WI38 (cell line): ENCODE measurements around the gene CCDC170.

Source experiments
- H3K4me3 ChIP-seq: 2 replicates; pipeline ENCODE4 v1.5.1; 2011; ENCODE audit warnings: low read depth, mild to moderate bottlenecking, control low read depth, low read length
- TF ChIP-seq, protein P1 (sequence below): IDR thresholded peaks from 2 replicates; pipeline ENCODE4 v1.5.1; 2012; ENCODE audit warnings: low read depth, mild to moderate bottlenecking, control low read depth, low read length

The CCDC170 gene

DNA sequence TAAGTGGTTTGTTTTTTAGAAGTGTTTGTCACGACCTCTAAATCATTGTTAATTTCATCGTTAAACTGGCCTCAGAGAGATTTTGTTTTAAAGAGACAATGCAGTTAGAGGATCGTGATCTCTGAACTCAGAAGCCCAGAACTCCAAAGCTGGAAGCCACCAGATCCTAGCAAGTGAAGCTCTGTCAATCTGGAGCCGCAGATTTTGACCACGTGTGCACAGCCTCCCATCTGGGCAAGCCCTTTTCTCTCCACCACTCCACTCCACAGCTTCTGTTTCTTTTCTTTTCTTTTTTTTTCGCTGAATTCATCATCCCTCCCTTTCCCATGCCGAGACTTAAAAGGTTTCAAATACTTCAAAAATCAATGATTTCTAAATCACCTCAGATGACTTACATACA lies 171.5 kb downstream of the CCDC170 start:
- no peak overlapping the region for H3K4me3 ChIP-seq
- TF ChIP-seq, protein P1, sequence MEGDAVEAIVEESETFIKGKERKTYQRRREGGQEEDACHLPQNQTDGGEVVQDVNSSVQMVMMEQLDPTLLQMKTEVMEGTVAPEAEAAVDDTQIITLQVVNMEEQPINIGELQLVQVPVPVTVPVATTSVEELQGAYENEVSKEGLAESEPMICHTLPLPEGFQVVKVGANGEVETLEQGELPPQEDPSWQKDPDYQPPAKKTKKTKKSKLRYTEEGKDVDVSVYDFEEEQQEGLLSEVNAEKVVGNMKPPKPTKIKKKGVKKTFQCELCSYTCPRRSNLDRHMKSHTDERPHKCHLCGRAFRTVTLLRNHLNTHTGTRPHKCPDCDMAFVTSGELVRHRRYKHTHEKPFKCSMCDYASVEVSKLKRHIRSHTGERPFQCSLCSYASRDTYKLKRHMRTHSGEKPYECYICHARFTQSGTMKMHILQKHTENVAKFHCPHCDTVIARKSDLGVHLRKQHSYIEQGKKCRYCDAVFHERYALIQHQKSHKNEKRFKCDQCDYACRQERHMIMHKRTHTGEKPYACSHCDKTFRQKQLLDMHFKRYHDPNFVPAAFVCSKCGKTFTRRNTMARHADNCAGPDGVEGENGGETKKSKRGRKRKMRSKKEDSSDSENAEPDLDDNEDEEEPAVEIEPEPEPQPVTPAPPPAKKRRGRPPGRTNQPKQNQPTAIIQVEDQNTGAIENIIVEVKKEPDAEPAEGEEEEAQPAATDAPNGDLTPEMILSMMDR = no peak

DNA sequence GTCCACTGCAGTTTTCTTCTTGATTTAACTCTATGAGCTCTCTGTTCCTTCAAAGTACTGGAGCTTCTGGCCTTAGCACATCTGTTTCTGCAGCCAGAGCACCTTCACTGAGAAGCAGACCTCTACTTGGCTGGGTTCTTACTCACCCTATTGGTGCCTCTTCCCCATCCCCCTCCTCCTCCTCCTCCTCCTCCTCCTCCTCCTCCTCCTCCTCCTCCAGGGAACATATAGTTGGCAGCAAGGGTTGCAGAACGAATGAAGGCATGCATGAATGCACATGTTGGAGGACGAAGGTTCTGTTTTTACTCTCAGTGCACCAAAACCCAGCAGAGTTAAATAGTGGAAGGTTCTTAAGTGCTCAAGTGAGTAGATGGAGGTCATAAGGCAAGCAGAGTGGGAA lies 172.7 kb downstream of the CCDC170 start:
- TF ChIP-seq, protein P1 = no peak
- no peak overlapping the region for H3K4me3 ChIP-seq

DNA sequence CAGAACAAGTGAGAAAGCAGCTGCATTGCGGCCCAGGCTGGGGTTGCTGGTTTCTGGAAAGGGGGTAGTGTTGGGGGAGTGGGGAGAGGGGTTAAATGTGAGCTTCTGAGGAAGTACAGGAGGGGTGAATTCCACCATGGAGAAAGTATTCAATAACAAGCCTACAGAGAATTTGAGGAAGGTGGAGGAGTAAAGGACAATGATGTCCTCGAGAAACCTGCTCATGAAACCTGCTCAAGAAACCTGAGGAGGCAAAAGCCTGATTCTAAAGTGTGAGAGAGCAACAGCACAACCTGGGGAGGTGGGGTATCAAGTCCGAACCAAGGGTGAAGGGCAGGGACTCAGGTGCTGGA lies 175.4 kb downstream of the CCDC170 start:
- H3K4me3 ChIP-seq = no peak overlapping the region
- TF ChIP-seq, protein P1 = no peak

DNA sequence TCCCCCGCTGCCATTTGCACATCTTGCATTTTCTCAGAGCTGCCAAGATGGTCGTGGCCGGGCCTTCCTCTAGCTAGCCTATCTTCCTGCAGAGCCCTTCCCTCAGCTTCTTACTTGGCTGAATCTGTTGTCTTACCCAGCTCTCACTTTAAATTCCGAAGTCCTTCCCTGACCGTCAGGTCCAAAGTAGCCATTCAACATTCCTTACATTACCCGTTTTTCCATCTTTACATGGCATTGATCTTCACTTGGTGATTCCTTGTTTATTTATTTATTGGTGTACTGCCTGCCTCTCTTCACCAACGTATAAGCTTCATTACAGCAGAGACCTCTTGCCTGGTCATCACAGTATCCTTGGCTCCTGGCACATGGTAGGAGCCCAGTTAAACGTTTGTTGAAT lies 176.3 kb downstream of the CCDC170 start:
- TF ChIP-seq, protein P1 = no peak

More for the DNA sequence above, 176.3 kb downstream of the CCDC170 start:
- no peak overlapping the region for H3K4me3 ChIP-seq
